Rectal smooth muscle tissue (tissue), 1 donor: ENCODE results near the gene COL16A1.
A peak's percentile ranks its signal among the peaks of the same experiment; 100 is the strongest.

ENCODE experiments used
- H3K27ac ChIP-seq: one replicate; pipeline ENCODE4 v1.7.0; 2013; ENCODE audit warnings: low read depth, low read length, inconsistent platforms
- H3K27me3 ChIP-seq: one replicate; pipeline ENCODE4 v1.7.0; 2013; ENCODE audit warnings: low read length; ENCODE audit not compliant: control insufficient read depth, insufficient read depth
- H3K36me3 ChIP-seq: one replicate; pipeline ENCODE4 v1.7.0; 2013; ENCODE audit warnings: low read length; ENCODE audit not compliant: control insufficient read depth, insufficient read depth
- H3K4me1 ChIP-seq: one replicate; pipeline ENCODE4 v1.7.0; 2013; ENCODE audit warnings: low read length; ENCODE audit not compliant: control insufficient read depth, insufficient read depth
- H3K4me3 ChIP-seq: one replicate; pipeline ENCODE4 v1.7.0; 2013; ENCODE audit warnings: low read length
- H3K9ac ChIP-seq: one replicate; pipeline ENCODE4 v1.7.0; 2013; ENCODE audit warnings: low read length

COL16A1 gene

GRCh38 chr1:31703431-31704270, at the start of gene COL16A1:
Gene COL16A1 (minus strand): TSS chr1:31704017. CDS start chr1:31702193, 1,824 bp downstream.
- peak within 1 kb of the TSS; percentile 1 for H3K9ac ChIP-seq
- H3K4me3 ChIP-seq, result peak within 1 kb of the TSS; percentile 64
- H3K4me1 ChIP-seq, result peaks cover 45% of the 10 kb centered on the region
- H3K27me3 ChIP-seq, result peaks cover 2% of the 10 kb centered on the region
- peak within 1 kb of the TSS; percentile 87 for H3K27ac ChIP-seq
- H3K36me3 ChIP-seq, result no peaks in the 10 kb centered on the region

DNA sequence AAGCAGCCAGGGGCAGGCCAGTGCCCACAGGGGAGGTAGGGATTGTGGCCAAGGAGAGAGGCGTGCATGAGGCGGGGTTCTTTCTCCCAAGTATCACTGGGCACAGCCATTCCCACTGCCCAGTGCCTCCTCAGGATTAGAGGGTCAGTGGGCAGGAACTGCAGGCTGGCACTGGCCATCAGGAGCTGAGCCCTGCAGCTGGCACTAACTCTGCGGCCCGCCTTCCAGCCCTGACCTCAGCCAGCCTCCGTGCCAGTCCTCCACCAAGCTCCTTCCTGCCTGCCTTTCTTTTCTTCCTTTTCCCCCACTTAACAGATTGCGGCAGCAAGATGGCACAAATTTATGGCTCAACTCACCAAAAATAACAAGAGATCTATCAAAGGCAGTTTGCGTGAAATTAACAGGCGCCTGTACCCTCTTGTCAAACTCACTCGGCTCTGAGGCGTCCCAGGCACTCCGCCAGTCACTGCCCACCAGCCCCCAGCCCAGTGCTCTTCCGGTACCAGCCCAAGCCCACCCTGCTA, 49.2 kb upstream of the COL16A1 start:
- no peaks in the 10 kb centered on the region for H3K27me3 ChIP-seq
- H3K27ac ChIP-seq, result no peak overlapping the region
- H3K9ac ChIP-seq, result no peak overlapping the region
- no peak overlapping the region for H3K4me3 ChIP-seq
- H3K36me3 ChIP-seq, result no peaks in the 10 kb centered on the region
- no peaks in the 10 kb centered on the region for H3K4me1 ChIP-seq

- Histone ChIP-seq H3K36me3 (no peaks in the 10 kb centered on the region), H3K27me3 (no peaks in the 10 kb centered on the region), H3K27ac (no peak overlapping the region), H3K4me1 (no peaks in the 10 kb centered on the region), H3K9ac (no peak overlapping the region), H3K4me3 (no peak overlapping the region)
Observed at GRCh38 chr1:31752258-31752657, 48.4 kb upstream of the COL16A1 start.

DNA sequence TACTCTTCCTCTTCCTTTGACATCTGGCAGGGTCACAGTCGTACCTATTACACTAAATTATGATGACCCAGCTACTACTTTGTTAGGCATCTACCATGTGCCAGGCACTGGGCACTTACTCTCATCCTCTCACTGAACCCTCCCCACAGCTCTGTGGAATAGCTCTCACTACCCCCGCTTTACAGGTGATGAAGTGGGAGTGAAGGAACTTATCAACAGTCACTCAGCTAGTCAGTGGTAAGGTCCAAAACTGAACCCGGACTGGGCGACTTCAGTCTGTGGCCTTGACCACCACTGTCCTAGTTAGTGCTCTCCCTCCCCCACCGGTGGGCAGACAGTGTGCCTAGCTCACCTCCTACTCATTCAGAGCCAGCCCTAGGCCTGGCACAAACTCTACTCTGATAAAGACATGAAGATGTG, 48.0 kb upstream of the COL16A1 start:
- no peaks in the 10 kb centered on the region for H3K36me3 ChIP-seq
- no peak overlapping the region for H3K9ac ChIP-seq
- no peak overlapping the region for H3K27ac ChIP-seq
- no peaks in the 10 kb centered on the region for H3K4me1 ChIP-seq
- H3K4me3 ChIP-seq, result no peak overlapping the region
- no peaks in the 10 kb centered on the region for H3K27me3 ChIP-seq

DNA sequence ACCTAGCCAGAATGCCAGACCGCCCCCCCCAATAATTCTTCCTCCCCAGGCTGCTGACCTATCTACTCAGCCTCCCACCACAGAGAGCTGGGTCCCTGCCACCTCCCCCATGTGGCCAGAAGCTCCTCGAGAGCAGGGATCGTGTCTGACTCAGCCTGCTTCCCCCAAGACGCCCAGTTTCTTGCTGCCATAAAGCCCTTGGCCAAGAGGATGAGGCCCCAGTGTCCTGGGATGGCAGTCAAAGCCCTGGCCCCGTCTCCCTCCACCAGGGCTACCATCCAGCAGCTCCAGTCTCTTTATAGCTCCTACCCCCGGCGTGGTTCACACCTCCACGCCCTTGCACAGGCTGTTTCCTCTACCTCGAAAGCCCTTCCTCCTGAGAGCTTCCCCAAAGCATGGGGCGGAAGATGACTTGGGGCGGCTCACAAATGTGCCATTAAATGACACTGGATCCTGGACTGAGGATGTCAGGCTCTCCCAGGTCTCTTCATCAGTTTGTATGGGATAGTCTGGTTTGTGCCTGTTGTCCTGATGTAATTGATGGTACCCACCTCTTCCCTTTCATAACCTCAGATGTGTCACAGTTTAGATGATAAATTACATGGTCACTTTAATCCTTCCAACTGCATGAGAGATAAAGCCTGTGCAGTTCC, 47.2 kb upstream of the COL16A1 start:
- H3K36me3 ChIP-seq, result no peaks in the 10 kb centered on the region
- H3K27me3 ChIP-seq, result no peaks in the 10 kb centered on the region
- no peaks in the 10 kb centered on the region for H3K4me1 ChIP-seq
- H3K9ac ChIP-seq, result no peak overlapping the region
- H3K4me3 ChIP-seq, result no peak overlapping the region
- no peak overlapping the region for H3K27ac ChIP-seq

GRCh38 chr1:31749785-31750735, 46.2 kb upstream of the COL16A1 start:
- Histone ChIP-seq H3K36me3 (no peaks in the 10 kb centered on the region), H3K27ac (no peak overlapping the region), H3K4me1 (no peaks in the 10 kb centered on the region), H3K27me3 (no peaks in the 10 kb centered on the region), H3K9ac (no peak overlapping the region), H3K4me3 (no peak overlapping the region)

DNA sequence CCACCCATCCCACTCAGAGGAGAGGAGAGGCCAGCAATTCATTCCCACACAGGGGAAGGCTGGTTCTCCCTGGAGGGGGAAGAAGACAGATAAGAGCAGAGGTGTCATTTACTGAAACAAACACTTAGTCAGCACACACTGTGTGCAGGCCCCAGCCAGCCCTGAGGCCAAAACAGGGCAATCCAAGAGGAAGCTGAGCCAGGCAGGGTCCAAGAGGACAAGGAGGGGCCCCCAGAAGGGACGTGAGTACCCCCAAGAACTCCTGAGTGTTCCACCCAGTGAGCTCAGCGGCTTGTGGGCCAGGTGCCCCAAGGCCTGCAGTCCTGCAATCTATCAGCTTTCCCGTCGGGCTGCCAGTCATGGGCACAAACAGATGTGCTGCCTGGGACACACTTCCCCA, 44.5 kb upstream of the COL16A1 start:
- no peak overlapping the region for H3K9ac ChIP-seq
- no peak overlapping the region for H3K4me3 ChIP-seq
- no peak overlapping the region for H3K27ac ChIP-seq
- H3K27me3 ChIP-seq, result no peaks in the 10 kb centered on the region
- no peaks in the 10 kb centered on the region for H3K4me1 ChIP-seq
- H3K36me3 ChIP-seq, result no peaks in the 10 kb centered on the region

- no peaks in the 10 kb centered on the region for H3K36me3 ChIP-seq
- H3K27me3 ChIP-seq, result no peaks in the 10 kb centered on the region
- no peak overlapping the region for H3K27ac ChIP-seq
- no peaks in the 10 kb centered on the region for H3K4me1 ChIP-seq
- no peak overlapping the region for H3K9ac ChIP-seq
- no peak overlapping the region for H3K4me3 ChIP-seq
Observed at GRCh38 chr1:31747304-31747703, 43.5 kb upstream of the COL16A1 start.

GRCh38 chr1:31746687-31747086, 42.9 kb upstream of the COL16A1 start:
- no peaks in the 10 kb centered on the region for H3K4me1 ChIP-seq
- no peak overlapping the region for H3K4me3 ChIP-seq
- no peaks in the 10 kb centered on the region for H3K27me3 ChIP-seq
- H3K9ac ChIP-seq, result no peak overlapping the region
- no peak overlapping the region for H3K27ac ChIP-seq
- no peaks in the 10 kb centered on the region for H3K36me3 ChIP-seq

DNA sequence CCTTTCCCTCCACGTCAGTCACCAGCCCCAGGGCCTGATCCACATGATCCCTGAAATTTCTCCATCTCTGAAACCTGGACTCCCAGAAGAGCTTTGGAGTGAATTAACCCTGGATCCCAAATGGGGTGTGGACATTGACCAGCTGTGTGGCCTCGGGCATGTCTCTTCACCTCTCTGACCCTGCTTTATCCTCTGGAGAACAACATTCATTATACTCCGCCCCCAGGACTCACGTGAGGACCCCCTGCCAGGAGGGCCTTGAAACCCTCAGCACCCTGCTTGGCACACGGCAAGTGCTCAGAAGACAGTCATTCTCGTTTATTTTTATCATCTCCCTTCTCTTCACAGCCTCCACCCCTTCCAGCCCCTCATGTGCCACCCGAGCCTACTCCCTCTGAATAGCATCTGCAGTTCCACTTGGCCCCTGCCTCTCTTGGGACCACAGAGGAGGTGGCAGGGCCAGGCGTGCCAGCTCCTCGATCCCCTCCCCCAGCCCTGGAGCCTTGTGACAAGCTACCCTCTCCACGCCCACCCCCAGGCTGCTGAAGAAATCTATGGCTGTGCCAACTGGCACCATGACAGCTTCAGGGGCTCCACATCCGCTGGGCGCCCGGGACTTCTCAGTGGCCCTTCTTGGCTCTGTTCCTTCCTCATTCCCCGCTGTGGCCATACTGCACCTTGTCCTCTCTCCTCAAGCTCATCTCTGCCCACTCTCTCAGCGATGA, 42.3 kb upstream of the COL16A1 start:
- H3K27me3 ChIP-seq, result no peaks in the 10 kb centered on the region
- H3K4me1 ChIP-seq, result no peaks in the 10 kb centered on the region
- no peaks in the 10 kb centered on the region for H3K36me3 ChIP-seq
- no peak overlapping the region for H3K9ac ChIP-seq
- H3K4me3 ChIP-seq, result no peak overlapping the region
- no peak overlapping the region for H3K27ac ChIP-seq

- Histone ChIP-seq H3K36me3 (no peaks in the 10 kb centered on the region), H3K27ac (no peak overlapping the region), H3K4me3 (no peak overlapping the region), H3K27me3 (no peaks in the 10 kb centered on the region), H3K4me1 (no peaks in the 10 kb centered on the region), H3K9ac (no peak overlapping the region)
Observed at GRCh38 chr1:31745096-31745945, 41.5 kb upstream of the COL16A1 start.
